Prostate gland (tissue), 2 donors: ENCODE results near the gene RSPRY1. TPM values are rescaled to one million over a fixed set of nuclear protein-coding genes. Genes with fewer than 3 reads are reported as not detected.
"Not testable (repeated sequence)": the region's sequence is repeated elsewhere in the genome, so short reads cannot be mapped to it uniquely, and the experiment has no call there.

Experiments
- DNase-seq: peaks from one replicate; pipeline ENCODE4 v3.0.0-alpha.2; 2019; ENCODE audit warnings: low spot score
- H3K27ac ChIP-seq, 2 donors: fragments of 200-600 bp; sonication (generic); 2 replicates each; pipeline ENCODE4 v1.5.1; 2017 to 2019
- H3K27me3 ChIP-seq: fragments of 200-600 bp; sonication (generic); replicated peaks from 2 replicates; pipeline ENCODE4 v1.5.1; 2019; ENCODE audit not compliant: insufficient read depth
- H3K36me3 ChIP-seq, 2 donors: fragments of 200-600 bp; sonication (generic); 1 replicate in 1 of 2; 2 replicates in 1 of 2; pipeline versions ENCODE4 v1.5.1 to v1.8.1; 2017 to 2019
- H3K4me1 ChIP-seq: fragments of 200-600 bp; sonication (generic); replicated peaks from 2 replicates; pipeline ENCODE4 v1.5.1; 2019
- H3K4me3 ChIP-seq, 2 donors: fragments of 200-600 bp; sonication (generic); 2 replicates each; pipeline ENCODE4 v1.5.1; 2017 to 2019
- H3K9me3 ChIP-seq: fragments of 200-600 bp; sonication (generic); 2 replicates; pipeline ENCODE4 v1.5.1; 2017
- CTCF ChIP-seq, 4 experiments: fragments of 200-600 bp in 2 of 4; fragments of 450-650 bp in 2 of 4; sonication (generic) in 2 of 4; IDR thresholded peaks; 1 replicate in 3 of 4; 2 replicates in 1 of 4; pipeline ENCODE4 v1.5.1; 2016 to 2019; ENCODE audit warnings: antibody characterized with exemption in 4 of 4, mild to moderate bottlenecking in 2 of 4, moderate library complexity in 2 of 4
- POLR2A ChIP-seq: fragments of 450-650 bp; IDR thresholded peaks from one replicate; pipeline ENCODE4 v1.6.1; 2016; ENCODE audit warnings: antibody characterized with exemption, mild to moderate bottlenecking
- POLR2AphosphoS5 ChIP-seq: sonication (generic); formaldehyde crosslinking; IDR thresholded peaks from one replicate; pipeline ENCODE4 v1.6.1; 2017; ENCODE audit warnings: antibody characterized with exemption
- WGBS: methylation state at CpG from one replicate; pipeline ENCODE4 v1.1.5; 2018; 5-methylcytosine and 5-hydroxymethylcytosine counted together
- intact Hi-C: fragments of 100-400 bp; cut with DNase I; formaldehyde crosslinking; loops from one replicate; pipeline ENCODE4 v1.14.2; 2022
- total RNA-seq, 2 donors: library from RNA; depleted of rRNA; stranded (reverse); fragments of >200 nt; gene quantifications; one replicate each; pipeline ENCODE4 v1.1.0, GENCODE V29; 2016

The RSPRY1 gene
- total RNA-seq, 2 donors from 2014 or later = 35.8 to 45.3 TPM

DNA sequence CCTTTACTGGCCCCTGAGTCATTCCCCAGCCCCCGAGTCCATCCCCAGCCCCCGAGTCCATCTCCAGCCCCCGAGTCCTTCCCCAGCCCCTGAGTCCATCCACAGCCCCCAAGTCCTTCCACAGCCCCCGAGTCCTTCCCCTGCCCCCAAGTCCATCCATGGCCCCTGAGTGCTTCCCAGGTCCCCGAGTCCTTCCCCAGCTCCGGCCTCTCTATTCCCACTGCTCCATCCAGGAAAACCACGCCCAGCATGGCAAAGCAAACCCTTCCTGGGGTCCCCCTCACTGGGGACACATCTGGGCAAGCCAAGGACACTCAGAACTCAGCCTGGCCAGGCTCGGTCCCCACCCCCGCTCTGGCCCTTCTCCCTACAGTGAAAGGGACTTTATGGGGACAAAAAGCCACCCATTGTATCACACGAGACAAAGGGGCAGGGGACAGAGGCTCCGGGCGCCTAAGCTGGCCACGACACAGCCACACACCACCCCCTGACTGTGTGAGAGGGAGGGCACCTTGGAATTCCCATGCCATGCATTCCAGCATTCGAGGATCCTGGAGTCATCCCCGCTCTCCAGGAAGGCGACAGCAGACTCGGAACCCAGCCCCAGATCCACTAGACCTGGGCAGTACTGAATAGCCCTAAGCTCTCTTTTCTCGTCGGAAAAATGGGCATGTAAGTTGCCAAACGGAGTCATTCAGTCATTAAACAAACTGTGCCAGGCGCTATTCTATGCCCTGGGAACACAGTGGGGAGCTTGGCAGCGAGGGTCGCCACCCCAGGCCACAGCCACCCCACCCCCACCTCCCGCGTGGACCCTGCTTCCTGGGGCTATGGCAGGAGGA lies 84.3 kb downstream of the RSPRY1 start:
- TF ChIP-seq POLR2AphosphoS5 (no peak), CTCF (IDR thresholded peaks at IDR 0.05) (no peak), POLR2A (no peak)
- peaks cover 6% of the 10 kb centered on the region for H3K4me1 ChIP-seq
- 89% methylated on average over 25 of the region's 25 CpGs for WGBS
- intact Hi-C loops = no loop called here
- no peaks in the 10 kb centered on the region for H3K9me3 ChIP-seq
- DNase-seq = no peak
- H3K27me3 ChIP-seq = no peaks in the 10 kb centered on the region
- H3K36me3 ChIP-seq = no peaks in the 10 kb centered on the region
- H3K4me3 ChIP-seq = no peak overlapping the region
- H3K27ac ChIP-seq = no peak overlapping the region

DNA sequence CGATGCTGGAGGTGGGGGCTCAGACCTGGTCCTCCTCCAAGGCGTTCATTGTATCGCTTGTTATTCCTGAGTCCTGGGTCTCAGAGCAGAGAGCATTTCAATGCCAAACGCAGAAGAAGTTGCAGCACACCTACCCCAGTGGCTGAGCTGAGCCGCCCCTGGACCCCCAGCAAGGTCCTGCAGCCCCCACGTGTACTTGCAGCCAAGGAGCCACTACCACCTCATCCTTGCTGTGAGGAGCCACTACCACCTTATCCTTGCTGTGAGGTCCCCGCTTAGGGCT lies 84.9 kb downstream of the RSPRY1 start:
- no peaks in the 10 kb centered on the region for H3K36me3 ChIP-seq
- intact Hi-C loops = no loop called here
- H3K9me3 ChIP-seq = no peaks in the 10 kb centered on the region
- 100% methylated on average over 3 of the region's 7 CpGs for WGBS
- no peak overlapping the region for H3K4me3 ChIP-seq
- H3K27ac ChIP-seq = no peak overlapping the region
- no peak for TF ChIP-seq POLR2A
- no peak for TF ChIP-seq CTCF (IDR thresholded peaks at IDR 0.05)
- TF ChIP-seq POLR2AphosphoS5 = no peak
- peaks cover 6% of the 10 kb centered on the region for H3K4me1 ChIP-seq
- no peaks in the 10 kb centered on the region for H3K27me3 ChIP-seq
- DNase-seq = no peak

GRCh38 chr16:57271867-57272495 lies 85.9 kb downstream of the RSPRY1 start:
- H3K27me3 ChIP-seq = no peaks in the 10 kb centered on the region
- TF ChIP-seq POLR2AphosphoS5 (no peak), CTCF (IDR thresholded peaks at IDR 0.05) (no peak), POLR2A (no peak)
- no peak overlapping the region for H3K27ac ChIP-seq
- WGBS = 87% methylated on average over 5 of the region's 5 CpGs
- H3K4me1 ChIP-seq = peaks cover 4% of the 10 kb centered on the region
- H3K9me3 ChIP-seq = no peaks in the 10 kb centered on the region
- H3K4me3 ChIP-seq = no peak overlapping the region
- no peak for DNase-seq
- no peaks in the 10 kb centered on the region for H3K36me3 ChIP-seq
- intact Hi-C loops = no loop called here

GRCh38 chr16:57273359-57273758 lies 87.2 kb downstream of the RSPRY1 start:
- H3K4me1 ChIP-seq = no peaks in the 10 kb centered on the region
- H3K36me3 ChIP-seq = no peaks in the 10 kb centered on the region
- H3K27ac ChIP-seq = no peak overlapping the region
- TF ChIP-seq POLR2A (no peak), POLR2AphosphoS5 (no peak)
- 100% methylated on average over 1 of the region's 1 CpG for WGBS
- H3K27me3 ChIP-seq = no peaks in the 10 kb centered on the region
- no peak overlapping the region for H3K4me3 ChIP-seq
- intact Hi-C loops = no loop called here
- no peaks in the 10 kb centered on the region for H3K9me3 ChIP-seq
- DNase-seq = no peak

DNA sequence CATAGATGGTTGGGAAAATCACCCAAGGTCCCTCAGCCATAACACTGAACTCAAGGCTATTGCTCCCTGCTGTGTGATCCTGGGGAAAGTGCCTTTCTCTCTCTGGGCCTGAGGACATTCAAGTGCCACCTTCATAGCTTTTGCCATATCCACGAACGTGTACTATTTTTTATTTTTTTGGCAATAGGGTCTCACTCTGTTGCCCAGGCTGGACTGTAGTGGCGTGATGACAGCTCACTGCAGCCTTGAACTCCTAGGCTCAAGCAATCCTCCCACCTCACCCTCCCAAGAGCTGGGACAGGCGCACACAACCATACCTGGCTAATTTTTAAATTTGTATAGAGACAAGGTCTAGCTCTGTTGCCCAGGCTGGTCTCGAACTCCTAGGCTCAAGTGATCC lies 87.7 kb downstream of the RSPRY1 start:
- TF ChIP-seq POLR2AphosphoS5 (no peak), CTCF (IDR thresholded peaks at IDR 0.05) (no peak), POLR2A (no peak)
- Histone ChIP-seq H3K9me3 (no peaks in the 10 kb centered on the region), H3K27ac (no peak overlapping the region), H3K27me3 (no peaks in the 10 kb centered on the region), H3K36me3 (no peaks in the 10 kb centered on the region), H3K4me3 (no peak overlapping the region), H3K4me1 (no peaks in the 10 kb centered on the region)
- intact Hi-C loops = no loop called here
- DNase-seq = no peak
- WGBS = 93% methylated on average over 5 of the region's 5 CpGs

DNA sequence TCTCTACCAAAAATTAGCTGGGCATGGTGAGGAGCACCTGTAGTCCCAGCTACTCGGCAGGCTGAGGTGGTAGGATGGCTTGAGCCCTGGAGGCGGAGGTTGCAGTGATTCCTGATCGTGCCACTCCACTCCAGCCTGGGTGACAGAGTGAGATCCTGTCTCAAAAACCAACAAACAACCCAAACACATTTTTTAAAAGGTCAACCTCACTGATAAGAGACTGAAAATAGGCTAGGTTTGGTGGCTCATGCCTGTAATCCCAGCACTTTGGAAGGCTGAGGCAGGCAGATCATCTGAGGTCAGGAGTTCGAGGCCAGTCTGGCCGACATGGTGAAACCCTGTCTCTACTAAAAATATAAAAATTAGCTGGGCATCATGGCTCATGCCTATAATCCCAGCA lies 89.8 kb downstream of the RSPRY1 start:
- WGBS = 74% methylated on average over 5 of the region's 5 CpGs
- H3K27me3 ChIP-seq = not testable (repeated sequence)

More for the DNA sequence above, 89.8 kb downstream of the RSPRY1 start:
- H3K9me3 ChIP-seq, H3K4me1 ChIP-seq, intact Hi-C loops, H3K4me3 ChIP-seq, H3K27ac ChIP-seq, DNase-seq, H3K36me3 ChIP-seq: not testable (repeated sequence)
